Measurements from ENCODE around the gene PHACTR1. TPM values are rescaled to one million over a fixed set of nuclear protein-coding genes. Genes with fewer than 3 reads are reported as not detected.

Gene PHACTR1
- total RNA-seq, 1 experiment from 2014 or later: 15.5 TPM

DNA sequence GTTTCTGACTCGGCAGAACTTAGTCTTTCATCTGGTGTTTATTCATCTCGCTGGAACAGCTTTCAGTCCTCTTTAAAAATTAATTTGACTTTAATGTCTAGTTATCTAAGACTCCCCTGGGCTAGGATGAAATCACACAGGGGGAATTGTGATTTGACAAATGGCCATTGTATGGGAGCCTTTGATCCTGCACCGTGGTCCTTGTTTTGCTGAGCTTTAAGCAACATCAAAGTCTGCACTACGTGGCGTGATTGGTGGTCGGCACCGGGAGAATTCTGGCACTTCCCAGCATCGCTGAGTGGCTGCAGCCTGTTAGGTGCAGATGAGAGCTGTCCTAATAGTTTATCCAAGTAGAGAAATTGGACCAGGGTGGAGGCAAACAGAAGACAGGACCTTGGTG, 464.8 kb downstream of the PHACTR1 start:
- ATAC-seq: no peak

DNA sequence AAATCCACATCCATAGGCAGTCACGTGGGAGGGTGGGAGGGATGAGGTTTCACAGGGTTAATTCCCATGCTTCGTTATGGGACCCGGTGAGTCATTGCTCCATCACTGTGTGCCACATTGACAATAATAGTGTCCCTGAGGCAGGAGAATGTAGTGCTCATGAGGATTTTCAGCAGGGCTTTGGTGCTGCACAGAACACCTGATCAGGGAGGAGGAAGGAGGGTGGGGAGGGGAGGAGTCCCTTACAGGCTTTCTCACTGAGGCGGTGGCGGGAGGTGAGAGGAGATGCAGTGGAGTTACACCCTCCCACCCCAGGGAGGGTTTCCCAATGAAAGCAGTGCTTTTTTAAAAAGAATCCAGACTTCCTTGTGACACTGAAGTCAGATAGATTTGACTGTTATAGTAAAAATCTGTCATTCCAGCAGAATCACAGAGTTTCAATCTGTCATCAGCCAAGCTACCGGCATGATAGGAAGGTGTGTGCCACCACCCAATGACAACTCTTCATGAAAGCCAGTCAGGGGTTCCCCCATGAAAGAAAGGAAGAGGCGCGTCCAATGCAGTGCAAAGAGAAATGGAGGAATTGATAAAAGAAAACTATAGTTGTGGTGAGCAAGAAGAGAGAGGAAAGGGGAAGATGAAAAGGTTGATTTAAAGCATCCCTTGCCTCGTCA, 467.0 kb downstream of the PHACTR1 start:
- DNase-seq (ENCODE audit: low spot score) (no peak), ATAC-seq (no peak)
- CTCF ChIA-PET: interaction anchor here (1.2 kb wide), 1 partner anchor 272 kb away, joined by 3 read pairs; no protein-coding TSS in a partner anchor
- Mint-ChIP-seq H3K9me3 (no peaks in the 10 kb centered on the region), H3K27ac (no peak overlapping the region), H3K36me3 (no peaks in the 10 kb centered on the region), H3K4me1 (peaks cover 5% of the 10 kb centered on the region), H3K27me3 (ENCODE audit: low read depth) (no peaks in the 10 kb centered on the region), H3K4me3 (no peak overlapping the region)
- POLR2A ChIA-PET: no interaction called here
- TF ChIP-seq, protein P1, sequence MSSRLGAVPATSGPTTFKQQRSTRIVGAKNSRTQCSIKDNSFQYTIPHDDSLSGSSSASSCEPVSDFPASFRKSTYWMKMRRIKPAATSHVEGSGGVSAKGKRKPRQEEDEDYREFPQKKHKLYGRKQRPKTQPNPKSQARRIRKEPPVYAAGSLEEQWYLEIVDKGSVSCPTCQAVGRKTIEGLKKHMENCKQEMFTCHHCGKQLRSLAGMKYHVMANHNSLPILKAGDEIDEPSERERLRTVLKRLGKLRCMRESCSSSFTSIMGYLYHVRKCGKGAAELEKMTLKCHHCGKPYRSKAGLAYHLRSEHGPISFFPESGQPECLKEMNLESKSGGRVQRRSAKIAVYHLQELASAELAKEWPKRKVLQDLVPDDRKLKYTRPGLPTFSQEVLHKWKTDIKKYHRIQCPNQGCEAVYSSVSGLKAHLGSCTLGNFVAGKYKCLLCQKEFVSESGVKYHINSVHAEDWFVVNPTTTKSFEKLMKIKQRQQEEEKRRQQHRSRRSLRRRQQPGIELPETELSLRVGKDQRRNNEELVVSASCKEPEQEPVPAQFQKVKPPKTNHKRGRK (CRISPR knock-in tag; IDR thresholded peaks at IDR 0.05; ENCODE audit: borderline replicate concordance): no peak
- TF ChIP-seq, protein P2, sequence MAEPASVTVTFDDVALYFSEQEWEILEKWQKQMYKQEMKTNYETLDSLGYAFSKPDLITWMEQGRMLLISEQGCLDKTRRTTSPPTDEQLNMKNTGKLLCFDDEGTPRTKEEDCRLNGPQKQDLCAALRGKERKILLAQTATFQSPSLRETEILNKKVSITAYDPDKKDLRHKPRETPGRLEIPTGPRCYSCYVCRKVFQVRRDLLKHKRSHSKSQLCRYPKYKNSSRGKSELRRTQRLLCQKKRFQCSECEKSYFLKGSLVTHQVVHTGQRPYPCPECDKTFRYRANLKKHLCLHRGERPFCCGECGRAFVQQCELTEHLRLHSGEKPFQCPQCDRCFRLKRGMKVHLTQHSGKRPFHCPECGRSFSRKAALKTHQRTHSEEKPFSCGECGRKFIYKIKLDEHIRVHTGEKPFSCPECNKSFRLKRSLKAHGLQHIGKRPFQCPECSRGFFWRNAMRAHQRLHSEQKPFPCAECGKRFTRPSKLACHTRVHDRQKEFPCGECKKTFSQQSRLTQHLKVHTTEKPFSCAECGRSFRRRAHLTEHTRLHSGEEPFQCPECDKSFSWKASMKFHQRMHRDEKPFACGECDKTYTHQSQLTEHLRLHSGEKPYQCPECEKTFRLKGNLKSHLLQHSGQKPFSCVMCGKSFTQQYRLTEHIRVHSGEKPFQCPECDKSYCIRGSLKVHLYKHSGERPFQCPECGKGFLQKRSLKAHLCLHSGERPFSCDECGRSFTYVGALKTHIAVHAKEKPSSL (CRISPR knock-in tag; conservative IDR thresholded peaks at IDR 0.05): no peak
- TF ChIP-seq HMGA2 (CRISPR knock-in tag; IDR thresholded peaks at IDR 0.05) (no peak), JUN (CRISPR knock-in tag; IDR thresholded peaks at IDR 0.05) (no peak), IRF2 (CRISPR knock-in tag; IDR thresholded peaks at IDR 0.05; ENCODE audit: borderline replicate concordance, low read depth) (no peak), ZNF121 (CRISPR knock-in tag; IDR thresholded peaks at IDR 0.05) (no peak), PRRX2 (CRISPR knock-in tag; IDR thresholded peaks at IDR 0.05) (no peak), GABPB1 (CRISPR knock-in tag; IDR thresholded peaks at IDR 0.05) (no peak), ESRRA (CRISPR knock-in tag; IDR thresholded peaks at IDR 0.05; ENCODE audit: borderline replicate concordance) (no peak), ZNF232 (CRISPR knock-in tag; IDR thresholded peaks at IDR 0.05) (no peak)

More for the DNA sequence above, 464.8 kb downstream of the PHACTR1 start:
- Mint-ChIP-seq H3K27me3 (ENCODE audit: low read depth) (no peaks in the 10 kb centered on the region), H3K27ac (peak overlapping the region; percentile 9; the same call in 1 of the 2 replicates), H3K36me3 (no peaks in the 10 kb centered on the region), H3K4me1 (peaks cover 3% of the 10 kb centered on the region; the same call in 1 of the 2 replicates), H3K4me3 (no peak overlapping the region), H3K9me3 (no peaks in the 10 kb centered on the region)
- DNase-seq (ENCODE audit: low spot score): no peak
- ChIA-PET POLR2A (no interaction called here), CTCF (no interaction called here)
- no peak for TF ChIP-seq ZNF416 (CRISPR knock-in tag; IDR thresholded peaks at IDR 0.05)
- no peak for TF ChIP-seq JUN (CRISPR knock-in tag; IDR thresholded peaks at IDR 0.05)
- no peak for TF ChIP-seq OVOL2 (CRISPR knock-in tag; IDR thresholded peaks at IDR 0.05; ENCODE audit: borderline replicate concordance)
- no peak for TF ChIP-seq SP1 (CRISPR knock-in tag; conservative IDR thresholded peaks at IDR 0.05)
- TF ChIP-seq, protein P3, sequence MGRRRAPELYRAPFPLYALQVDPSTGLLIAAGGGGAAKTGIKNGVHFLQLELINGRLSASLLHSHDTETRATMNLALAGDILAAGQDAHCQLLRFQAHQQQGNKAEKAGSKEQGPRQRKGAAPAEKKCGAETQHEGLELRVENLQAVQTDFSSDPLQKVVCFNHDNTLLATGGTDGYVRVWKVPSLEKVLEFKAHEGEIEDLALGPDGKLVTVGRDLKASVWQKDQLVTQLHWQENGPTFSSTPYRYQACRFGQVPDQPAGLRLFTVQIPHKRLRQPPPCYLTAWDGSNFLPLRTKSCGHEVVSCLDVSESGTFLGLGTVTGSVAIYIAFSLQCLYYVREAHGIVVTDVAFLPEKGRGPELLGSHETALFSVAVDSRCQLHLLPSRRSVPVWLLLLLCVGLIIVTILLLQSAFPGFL (CRISPR knock-in tag; IDR thresholded peaks at IDR 0.05; ENCODE audit: borderline replicate concordance): no peak
- no peak for TF ChIP-seq MYBL2 (CRISPR knock-in tag; IDR thresholded peaks at IDR 0.05)
- TF ChIP-seq EMX1 (CRISPR knock-in tag; IDR thresholded peaks at IDR 0.05): no peak
- no peak for TF ChIP-seq TCF7 (CRISPR knock-in tag; IDR thresholded peaks at IDR 0.05; ENCODE audit: low read depth)
- TF ChIP-seq, protein P4, sequence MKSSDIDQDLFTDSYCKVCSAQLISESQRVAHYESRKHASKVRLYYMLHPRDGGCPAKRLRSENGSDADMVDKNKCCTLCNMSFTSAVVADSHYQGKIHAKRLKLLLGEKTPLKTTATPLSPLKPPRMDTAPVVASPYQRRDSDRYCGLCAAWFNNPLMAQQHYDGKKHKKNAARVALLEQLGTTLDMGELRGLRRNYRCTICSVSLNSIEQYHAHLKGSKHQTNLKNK (CRISPR knock-in tag; IDR thresholded peaks at IDR 0.05): no peak
- TF ChIP-seq, protein P5, sequence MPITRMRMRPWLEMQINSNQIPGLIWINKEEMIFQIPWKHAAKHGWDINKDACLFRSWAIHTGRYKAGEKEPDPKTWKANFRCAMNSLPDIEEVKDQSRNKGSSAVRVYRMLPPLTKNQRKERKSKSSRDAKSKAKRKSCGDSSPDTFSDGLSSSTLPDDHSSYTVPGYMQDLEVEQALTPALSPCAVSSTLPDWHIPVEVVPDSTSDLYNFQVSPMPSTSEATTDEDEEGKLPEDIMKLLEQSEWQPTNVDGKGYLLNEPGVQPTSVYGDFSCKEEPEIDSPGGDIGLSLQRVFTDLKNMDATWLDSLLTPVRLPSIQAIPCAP (CRISPR knock-in tag; IDR thresholded peaks at IDR 0.05): no peak
- no peak for TF ChIP-seq CBFB (CRISPR knock-in tag; IDR thresholded peaks at IDR 0.05; ENCODE audit: low read depth)
- no peak for TF ChIP-seq RELA (CRISPR knock-in tag; IDR thresholded peaks at IDR 0.05; ENCODE audit: borderline replicate concordance)

Measured in WTC11 (cell line).